C4-2B (cell line): ENCODE results near the gene EPHA6.
"Not testable (repeated sequence)": the region's sequence is repeated elsewhere in the genome, so short reads cannot be mapped to it uniquely, and the experiment has no call there.

Source experiments
- H3K27ac ChIP-seq: fragments of 450-650 bp; 2 replicates; pipeline ENCODE4 v1.5.1; 2017
- ZFX ChIP-seq: fragments of 450-650 bp; IDR thresholded peaks from 2 replicates; pipeline ENCODE4 v1.6.1; 2017
- TF ChIP-seq, protein P1 (sequence below): fragments of 450-650 bp; conservative IDR thresholded peaks from 2 replicates; pipeline ENCODE4 v1.5.1; 2017; ENCODE audit warnings: mild to moderate bottlenecking

The EPHA6 gene

GRCh38 chr3:97432914-97433313 is 618.5 kb downstream of the EPHA6 start:
- no peak overlapping the region; the same call in 1 of the 2 replicates for H3K27ac ChIP-seq
- TF ChIP-seq, protein P1, sequence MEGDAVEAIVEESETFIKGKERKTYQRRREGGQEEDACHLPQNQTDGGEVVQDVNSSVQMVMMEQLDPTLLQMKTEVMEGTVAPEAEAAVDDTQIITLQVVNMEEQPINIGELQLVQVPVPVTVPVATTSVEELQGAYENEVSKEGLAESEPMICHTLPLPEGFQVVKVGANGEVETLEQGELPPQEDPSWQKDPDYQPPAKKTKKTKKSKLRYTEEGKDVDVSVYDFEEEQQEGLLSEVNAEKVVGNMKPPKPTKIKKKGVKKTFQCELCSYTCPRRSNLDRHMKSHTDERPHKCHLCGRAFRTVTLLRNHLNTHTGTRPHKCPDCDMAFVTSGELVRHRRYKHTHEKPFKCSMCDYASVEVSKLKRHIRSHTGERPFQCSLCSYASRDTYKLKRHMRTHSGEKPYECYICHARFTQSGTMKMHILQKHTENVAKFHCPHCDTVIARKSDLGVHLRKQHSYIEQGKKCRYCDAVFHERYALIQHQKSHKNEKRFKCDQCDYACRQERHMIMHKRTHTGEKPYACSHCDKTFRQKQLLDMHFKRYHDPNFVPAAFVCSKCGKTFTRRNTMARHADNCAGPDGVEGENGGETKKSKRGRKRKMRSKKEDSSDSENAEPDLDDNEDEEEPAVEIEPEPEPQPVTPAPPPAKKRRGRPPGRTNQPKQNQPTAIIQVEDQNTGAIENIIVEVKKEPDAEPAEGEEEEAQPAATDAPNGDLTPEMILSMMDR: no peak
- TF ChIP-seq ZFX: no peak

DNA sequence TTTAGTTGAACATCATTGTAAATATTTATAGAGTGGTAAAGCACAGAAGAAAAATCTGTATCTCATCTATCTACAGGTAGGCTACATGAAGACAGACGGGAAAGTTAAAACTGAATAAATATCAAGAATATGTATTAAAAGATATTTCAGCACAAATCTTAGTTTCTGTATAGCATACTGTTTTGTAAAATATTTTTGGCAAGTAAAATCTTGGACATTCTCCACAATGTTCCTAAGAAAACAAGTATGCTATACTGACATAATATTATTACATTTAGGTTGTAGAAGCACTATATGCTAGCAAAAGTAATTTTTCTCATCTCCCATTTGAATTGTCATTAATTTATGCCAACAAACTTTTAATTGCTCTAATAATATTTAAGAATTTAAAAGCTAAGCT is 623.7 kb downstream of the EPHA6 start:
- H3K27ac ChIP-seq: no peak overlapping the region
- TF ChIP-seq ZFX: no peak
- TF ChIP-seq, protein P1: no peak

DNA sequence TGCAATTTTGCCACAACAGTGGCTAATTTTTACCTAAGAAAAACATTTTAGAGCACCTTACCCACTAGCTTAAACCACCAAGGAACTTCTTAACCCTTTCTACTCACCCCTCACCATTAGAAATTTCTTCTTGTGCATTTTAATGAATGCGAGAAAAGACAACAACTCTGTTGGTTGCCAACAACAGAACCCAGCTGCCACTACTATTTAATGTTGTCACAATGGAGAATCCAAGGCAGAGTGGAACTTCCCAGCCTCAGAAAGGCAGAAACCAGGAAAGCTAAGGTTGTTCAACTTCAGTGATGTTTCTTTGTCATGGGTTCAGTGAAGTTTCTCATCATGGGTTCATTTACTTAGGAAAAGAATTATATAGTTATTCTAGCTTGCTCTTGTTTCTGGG is 625.0 kb downstream of the EPHA6 start:
- no peak for TF ChIP-seq ZFX
- TF ChIP-seq, protein P1: no peak
- no peak overlapping the region for H3K27ac ChIP-seq

DNA sequence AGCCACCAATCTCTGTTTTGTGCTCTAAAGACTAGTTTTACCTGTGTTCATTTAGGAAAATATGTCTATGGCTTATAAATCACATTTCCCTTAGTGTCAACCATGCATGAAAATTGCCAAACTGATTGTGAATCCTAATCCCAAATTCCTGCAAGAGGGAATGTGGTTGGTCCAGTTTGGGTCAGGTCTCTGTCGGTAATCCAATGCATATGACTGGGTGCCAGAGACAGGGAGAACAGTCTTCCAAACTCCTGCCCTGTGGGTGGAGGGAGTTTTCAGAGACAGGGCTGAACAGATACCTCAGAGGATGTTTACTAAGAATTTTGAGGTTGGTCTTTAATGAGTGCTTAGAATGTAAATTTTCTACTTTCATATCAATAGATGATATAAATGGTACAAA is 649.6 kb downstream of the EPHA6 start:
- no peak for TF ChIP-seq ZFX
- TF ChIP-seq, protein P1: no peak
- no peak overlapping the region for H3K27ac ChIP-seq

DNA sequence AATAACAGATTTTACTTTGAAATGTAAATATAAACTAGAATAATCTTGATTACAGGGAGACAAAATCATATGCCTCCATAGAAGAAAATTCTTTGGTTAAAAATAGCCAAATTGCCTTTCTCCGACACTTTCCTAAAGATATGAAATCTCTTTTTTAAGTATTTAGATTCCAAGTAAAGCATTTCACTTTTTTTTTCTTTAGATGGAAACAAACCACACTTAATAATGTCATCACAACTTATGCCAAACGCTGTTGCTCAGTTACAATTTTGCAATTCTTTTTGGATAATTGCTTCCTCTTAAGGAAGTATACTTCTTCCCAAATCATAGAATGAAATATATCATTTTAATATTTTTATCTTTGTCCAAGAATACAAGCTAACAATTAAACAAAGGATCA is 656.1 kb downstream of the EPHA6 start:
- TF ChIP-seq, protein P1: no peak
- no peak for TF ChIP-seq ZFX
- no peak overlapping the region for H3K27ac ChIP-seq

DNA sequence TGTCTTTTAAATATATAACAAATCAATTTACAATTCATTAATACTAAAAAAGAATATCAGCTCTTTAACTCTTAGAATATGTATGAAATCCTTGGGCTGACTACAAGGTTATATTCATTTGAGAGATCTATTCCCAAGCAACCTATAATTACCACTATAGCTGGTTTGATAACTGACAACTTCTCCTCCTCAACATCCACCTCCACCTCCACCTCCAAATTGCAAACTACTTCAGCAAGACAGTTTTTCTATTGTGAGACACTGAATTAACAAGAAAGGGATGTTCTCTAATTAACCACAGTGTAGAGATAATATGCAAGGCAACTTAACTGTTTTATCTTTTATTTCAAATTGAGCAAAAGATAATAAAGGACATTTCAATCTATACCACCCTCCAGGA is 665.3 kb downstream of the EPHA6 start:
- TF ChIP-seq, protein P1: no peak
- no peak for TF ChIP-seq ZFX
- H3K27ac ChIP-seq: no peak overlapping the region

- not testable (repeated sequence) for H3K27ac ChIP-seq
Measured at GRCh38 chr3:97480696-97481289, 666.4 kb downstream of the EPHA6 start.

DNA sequence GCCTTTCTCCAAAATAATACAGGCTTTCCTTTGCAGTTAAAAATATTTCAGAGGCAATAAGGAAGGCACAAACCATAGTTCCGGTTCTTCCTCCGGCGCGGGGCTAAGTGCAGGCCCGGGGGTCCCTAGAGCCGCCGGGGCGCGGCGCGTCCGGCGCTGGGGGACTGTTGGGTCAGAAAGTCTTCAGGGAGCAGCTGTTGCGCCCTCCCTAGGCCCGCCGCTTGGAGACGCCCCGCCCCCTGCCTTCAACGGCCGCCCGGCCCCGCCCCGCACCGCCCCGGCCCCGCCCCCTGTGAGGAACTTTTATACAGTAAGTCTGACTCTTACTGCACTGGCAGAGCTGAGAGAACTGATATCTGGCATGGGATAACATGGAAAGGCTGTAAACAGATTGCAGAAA is 667.0 kb downstream of the EPHA6 start:
- no peak overlapping the region for H3K27ac ChIP-seq
- TF ChIP-seq, protein P1: no peak
- TF ChIP-seq ZFX: no peak
